ENCODE results near the gene IFT122.

GRCh38 chr3:129429602-129430001 is 10.4 kb upstream of the IFT122 start:
- no peak for TF ChIP-seq EZH2 (IDR thresholded peaks at IDR 0.05; ENCODE audit: borderline replicate concordance, low read length)
- TF ChIP-seq CTCF (IDR thresholded peaks at IDR 0.05; ENCODE audit: low read length), result no peak
